Inflammatory macrophage treated with lipopolysaccharide for 4 hours (primary cell): Measurements from ENCODE around the gene ING3.
"Not testable (repeated sequence)": the region's sequence is repeated elsewhere in the genome, so short reads cannot be mapped to it uniquely, and the experiment has no call there.

Experiments used
- DNase-seq: peaks from one replicate; pipeline ENCODE4 v3.0.0-alpha.2; 2020

The ING3 gene

GRCh38 chr7:121003986-121004685, 53.6 kb downstream of the ING3 start:
- no peak for DNase-seq

GRCh38 chr7:121005058-121005457, 54.5 kb downstream of the ING3 start:
- not testable (repeated sequence) for DNase-seq

DNA sequence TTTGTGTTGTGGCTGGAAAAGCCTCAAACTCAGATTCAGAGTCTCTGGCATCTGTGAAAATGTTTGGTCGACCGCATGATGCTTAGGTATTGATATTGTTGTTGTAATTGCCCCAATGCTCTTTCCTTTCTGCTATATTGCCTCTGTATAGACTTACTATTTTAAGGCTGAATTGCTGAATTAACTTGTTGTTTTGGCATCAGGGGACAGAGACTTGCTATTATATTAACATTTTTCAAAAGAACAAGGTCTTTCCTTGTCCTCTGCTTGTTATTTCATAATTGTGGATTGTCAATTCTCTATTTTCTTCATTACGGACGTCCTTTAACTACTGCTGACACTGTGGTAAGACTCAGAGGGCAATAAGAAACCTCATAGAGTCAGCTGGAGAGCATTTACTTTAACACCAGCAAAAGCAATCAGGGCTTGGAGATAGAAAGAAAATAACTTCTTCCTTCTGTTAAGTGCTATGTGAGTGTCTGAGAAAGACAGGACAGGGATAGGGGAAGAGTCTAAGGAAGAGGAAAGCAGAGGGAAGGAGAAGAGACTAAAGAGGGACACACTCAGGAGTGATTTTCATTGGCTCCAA, 55.5 kb downstream of the ING3 start:
- DNase-seq = no peak

GRCh38 chr7:121006711-121007315, 56.2 kb downstream of the ING3 start:
- no peak for DNase-seq

DNA sequence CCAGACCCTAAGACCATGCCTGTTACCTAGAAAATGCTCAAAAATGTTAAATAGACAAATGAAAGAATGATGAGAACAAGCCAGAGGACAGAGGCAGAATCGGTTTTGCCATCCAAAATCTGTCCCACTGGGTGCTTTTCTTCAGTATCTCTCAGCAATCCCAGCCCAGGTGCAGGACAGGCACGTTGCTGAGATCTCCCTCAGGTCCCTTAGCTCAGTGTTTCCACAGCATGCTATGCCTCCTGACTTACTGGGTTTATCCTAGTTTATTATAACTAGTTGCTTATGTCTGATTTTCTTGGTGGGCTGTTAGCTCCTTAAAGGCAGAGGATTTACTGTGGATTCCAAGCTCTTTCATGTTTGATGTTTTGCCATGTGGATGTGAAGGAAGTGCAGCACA, 58.2 kb downstream of the ING3 start:
- DNase-seq = no peak

- DNase-seq = no peak
These were observed 60.8 kb downstream of the ING3 start for GRCh38 chr7:121011401-121011800.

- DNase-seq = no peak
These were observed 61.7 kb downstream of the ING3 start for GRCh38 chr7:121012170-121012874.

DNA sequence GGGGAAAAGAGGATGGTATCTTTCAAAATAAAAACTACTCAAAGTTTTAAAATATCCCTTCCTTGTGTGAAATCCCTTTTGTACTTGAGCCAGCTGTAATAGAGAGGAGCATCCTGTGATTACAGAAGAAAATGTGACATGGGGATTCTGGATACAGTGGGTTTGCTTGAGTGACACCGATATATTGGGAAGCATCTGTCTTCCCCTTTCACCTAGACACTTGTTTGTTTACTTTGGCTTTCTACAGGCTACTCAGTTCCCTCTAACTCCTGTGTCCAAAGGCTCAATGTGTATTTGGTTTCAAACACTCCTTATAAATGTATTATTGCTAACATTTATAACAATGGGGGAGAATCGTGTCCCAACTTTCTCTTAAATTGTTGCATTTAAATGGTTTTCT, 62.3 kb downstream of the ING3 start:
- no peak for DNase-seq

GRCh38 chr7:121015560-121015959, 65.0 kb downstream of the ING3 start:
- DNase-seq = no peak

DNA sequence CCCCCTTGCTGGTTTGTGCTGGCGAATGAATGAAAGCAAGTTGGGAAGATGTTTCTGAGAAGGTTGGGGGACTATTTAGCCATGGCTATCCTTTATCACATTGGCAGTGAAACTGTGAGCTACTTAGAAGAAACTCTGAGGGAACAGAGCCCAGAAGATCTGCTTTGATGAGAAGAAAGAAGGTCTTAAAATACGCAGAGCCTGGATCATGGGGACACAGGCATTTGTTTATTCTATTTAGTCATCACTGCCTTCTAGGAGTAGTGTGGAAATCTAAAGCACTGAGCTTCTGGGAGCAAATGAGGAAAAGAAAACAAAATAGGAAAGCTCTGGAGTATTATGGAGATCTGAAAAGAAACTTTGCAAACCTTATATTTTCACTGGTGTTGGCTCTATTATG, 66.4 kb downstream of the ING3 start:
- DNase-seq = no peak

- no peak for DNase-seq
These were observed 67.0 kb downstream of the ING3 start for GRCh38 chr7:121017586-121017985.

DNA sequence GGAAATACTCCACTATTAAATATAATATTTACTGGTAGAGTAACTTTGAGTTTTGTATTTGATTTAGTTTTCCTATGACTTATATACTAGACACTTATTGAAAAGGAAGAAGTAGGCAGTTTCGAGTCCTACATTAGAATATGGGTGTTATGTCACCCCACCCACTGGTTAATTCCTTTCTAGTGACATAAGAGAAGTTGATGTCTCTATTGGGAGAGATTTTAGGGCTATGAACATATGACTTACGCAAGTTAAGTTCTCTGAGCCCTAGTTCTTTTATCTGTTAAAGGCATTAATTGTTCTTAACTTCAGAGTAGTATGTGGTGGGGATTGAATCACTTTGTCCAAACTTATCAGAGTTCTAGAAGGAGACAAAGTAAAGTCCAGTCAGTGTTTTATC, 68.4 kb downstream of the ING3 start:
- peak; percentile 96 for DNase-seq

GRCh38 chr7:121020249-121020988, 69.8 kb downstream of the ING3 start:
- DNase-seq = peak; percentile 93

- no peak for DNase-seq
These were observed 70.7 kb downstream of the ING3 start for GRCh38 chr7:121020989-121021969.

DNA sequence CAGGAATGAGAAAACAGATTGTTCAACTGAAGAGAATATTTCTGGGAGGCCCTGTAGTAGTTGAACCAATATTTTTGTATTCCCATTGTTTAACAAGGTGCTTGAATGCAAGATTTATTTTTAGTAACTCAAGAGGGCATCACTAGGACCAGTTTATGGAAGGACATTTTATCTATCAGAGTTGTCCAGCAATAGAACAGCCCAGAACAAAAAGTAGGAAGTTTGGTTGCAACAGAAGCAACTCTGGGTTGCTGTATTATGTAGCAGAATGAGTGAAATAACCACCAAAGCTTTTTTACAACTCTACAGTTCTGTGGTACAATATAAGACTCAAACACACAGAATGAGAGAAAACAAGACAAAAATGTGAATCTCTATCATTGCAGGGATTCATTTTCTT, 72.6 kb downstream of the ING3 start:
- DNase-seq = peak; percentile 68

DNA sequence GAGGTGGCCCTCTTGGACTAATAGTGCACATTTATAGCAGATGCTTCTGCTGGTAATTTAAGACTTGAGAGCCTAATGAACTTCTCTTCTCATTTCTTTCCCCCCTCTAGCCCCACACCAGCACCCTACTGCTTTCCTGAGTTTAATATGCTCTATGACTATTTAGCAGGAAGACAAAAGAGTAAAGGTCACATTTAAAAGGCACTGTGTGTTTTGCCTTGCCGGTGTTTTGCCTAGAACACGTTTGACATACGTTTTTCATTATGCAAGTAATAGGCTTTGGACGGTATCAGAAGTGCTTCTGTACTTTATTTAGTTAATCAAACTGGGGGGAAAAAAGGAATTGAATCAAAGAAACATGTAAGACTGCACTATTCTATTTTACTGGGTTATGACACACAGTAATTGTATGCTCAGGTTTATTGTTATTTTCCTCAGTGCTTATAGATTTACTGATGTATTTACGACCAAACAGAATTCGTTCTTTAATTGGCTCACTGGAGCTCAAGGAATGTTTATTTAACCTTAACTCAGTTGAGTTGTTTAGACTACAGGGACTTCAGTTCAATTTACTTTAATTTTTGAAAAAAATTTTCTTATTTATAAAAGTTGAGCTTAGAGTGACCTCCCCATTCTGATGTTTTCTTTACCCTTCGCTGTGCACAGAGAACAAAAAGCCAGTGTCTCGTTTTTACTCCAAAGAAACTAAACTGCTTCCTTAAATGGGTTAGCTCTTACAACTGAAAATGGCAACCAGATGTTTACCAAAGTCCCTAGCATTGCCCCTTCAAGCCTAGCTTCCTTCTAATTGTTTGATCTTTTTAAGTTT, 73.3 kb downstream of the ING3 start:
- no peak for DNase-seq

- no peak for DNase-seq
These were observed 74.0 kb downstream of the ING3 start for GRCh38 chr7:121024611-121025010.

DNA sequence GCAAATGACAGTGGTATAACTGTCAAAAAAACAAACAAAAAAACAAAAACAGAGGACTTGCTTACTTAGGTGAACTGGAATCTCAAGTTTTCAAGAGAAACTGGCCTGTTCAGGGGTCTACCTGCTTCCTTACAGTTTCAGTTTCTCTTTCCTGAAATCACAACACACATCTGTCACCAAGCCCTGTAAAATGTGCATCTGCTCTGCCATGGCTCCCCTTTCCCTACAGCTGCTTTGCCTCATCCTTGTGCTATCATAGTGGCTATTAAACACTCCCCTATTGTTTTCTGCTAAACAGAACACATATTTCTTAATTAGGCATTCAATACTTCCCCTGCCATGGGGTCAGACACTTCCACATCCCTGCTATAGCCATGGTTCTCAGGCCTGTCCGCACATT, 75.6 kb downstream of the ING3 start:
- DNase-seq = no peak

GRCh38 chr7:121026577-121027111, 76.1 kb downstream of the ING3 start:
- no peak for DNase-seq
